IMR-90 (cell line): ENCODE data around the gene SLC4A7. TPM values are rescaled to one million over a fixed set of nuclear protein-coding genes. Genes with fewer than 3 reads are reported as not detected.

ENCODE experiments used
- ATAC-seq: fragments of 200-7000 bp; cut with Tn5 transposase; 2 replicates; pipeline ENCODE4 v1.9.1; 2020; ENCODE audit warnings: low read depth, mild to moderate bottlenecking, moderate library complexity
- BruUV-seq: library from RNA; stranded (reverse); fragments of 400-500 nt; replicated peaks from 2 replicates; lab custom pipeline; 2021; lab: Mats Ljungman, UMichigan
- CTCF ChIA-PET: fragments of 300-600 bp; formaldehyde crosslinking; extraction: SDS; loops from one replicate; lab custom pipeline; 2021; ENCODE audit warnings: antibody characterized with exemption; lab: Yijun Ruan, JAX
- POLR2A ChIA-PET: fragments of 300-600 bp; sonication (Branson Sonifier 250); formaldehyde crosslinking; loops from one replicate; lab custom pipeline; 2022; ENCODE audit warnings: antibody characterized with exemption; ENCODE audit not compliant: unreplicated experiment; lab: Charles Lee
- DNase-seq: peaks from one replicate; pipeline ENCODE4 v3.0.0; 2013
- H2AFZ ChIP-seq: replicated peaks from 2 replicates; pipeline ENCODE3; 2013; ENCODE audit warnings: low read length, mild to moderate bottlenecking; ENCODE audit not compliant: poor library complexity
- H2AK5ac ChIP-seq: 2 replicates; pipeline ENCODE4 v1.6.1; 2013; ENCODE audit warnings: low read depth, low read length, inconsistent platforms
- H2AK9ac ChIP-seq: replicated peaks from 2 replicates; pipeline ENCODE3; 2013; ENCODE audit warnings: mild to moderate bottlenecking, low read depth, low read length, moderate library complexity; ENCODE audit not compliant: poor library complexity
- H2BK120ac ChIP-seq: 2 replicates; pipeline ENCODE4 v1.6.1; 2013; ENCODE audit warnings: low read depth, low read length, inconsistent platforms
- H2BK15ac ChIP-seq: 3 replicates; pipeline ENCODE4 v1.6.1; 2013; ENCODE audit warnings: low read depth, low read length, inconsistent platforms
- H2BK20ac ChIP-seq: 2 replicates; pipeline ENCODE4 v1.6.1; 2013; ENCODE audit warnings: low read depth, mild to moderate bottlenecking, inconsistent platforms, low read length, moderate library complexity
- H2BK5ac ChIP-seq: 2 replicates; pipeline ENCODE4 v1.6.1; 2013; ENCODE audit warnings: mild to moderate bottlenecking, low read depth, low read length, inconsistent platforms; ENCODE audit not compliant: poor library complexity, severe bottlenecking
- H3K14ac ChIP-seq: replicated peaks from 2 replicates; pipeline ENCODE4 v1.6.1; 2013; ENCODE audit warnings: low read depth, low read length, inconsistent platforms
- H3K18ac ChIP-seq: 2 replicates; pipeline ENCODE4 v1.6.1; 2013; ENCODE audit warnings: low read depth, low read length, control low read depth
- H3K23ac ChIP-seq: 2 replicates; pipeline ENCODE4 v1.6.1; 2013; ENCODE audit warnings: low read depth, low read length, inconsistent platforms
- H3K27ac ChIP-seq: 2 replicates; pipeline ENCODE4 v1.5.1; 2013; ENCODE audit warnings: mild to moderate bottlenecking, control low read depth, low read length; ENCODE audit not compliant: insufficient read depth
- H3K27me3 ChIP-seq: 2 replicates; pipeline ENCODE4 v1.6.1; 2013; ENCODE audit warnings: low read length; ENCODE audit not compliant: control insufficient read depth, insufficient read depth
- H3K36me3 ChIP-seq: 2 replicates; pipeline ENCODE4 v1.6.1; 2013; ENCODE audit warnings: low read length, mixed read lengths; ENCODE audit not compliant: control insufficient read depth, insufficient read depth
- H3K4ac ChIP-seq: 2 replicates; pipeline ENCODE4 v1.6.1; 2013; ENCODE audit warnings: low read depth, low read length, inconsistent platforms
- H3K4me1 ChIP-seq: 2 replicates; pipeline ENCODE4 v1.6.1; 2013; ENCODE audit warnings: low read length, mixed read lengths; ENCODE audit not compliant: control insufficient read depth, insufficient read depth
- H3K4me2 ChIP-seq: 2 replicates; pipeline ENCODE4 v1.6.1; 2013; ENCODE audit warnings: low read depth, mild to moderate bottlenecking, control low read depth, low read length, moderate library complexity
- H3K4me3 ChIP-seq: 2 replicates; pipeline ENCODE4 v1.5.1; 2013; ENCODE audit warnings: low read depth, mild to moderate bottlenecking, control low read depth, low read length, moderate library complexity; ENCODE audit not compliant: insufficient read depth
- H3K56ac ChIP-seq: 2 replicates; pipeline ENCODE4 v1.6.1; 2013; ENCODE audit warnings: low read length, inconsistent platforms; ENCODE audit not compliant: insufficient read depth; ENCODE audit errors: extremely low read depth
- H3K79me1 ChIP-seq, 2 experiments: 2 replicates each; pipeline ENCODE4 v1.6.1; 2013; ENCODE audit warnings: low read length in 2 of 2, inconsistent platforms in 1 of 2, low read depth in 1 of 2
- H3K9ac ChIP-seq: 2 replicates; pipeline ENCODE4 v1.6.1; 2013; ENCODE audit warnings: low read depth, low read length, control low read depth
- H3K9me1 ChIP-seq: 2 replicates; pipeline ENCODE4 v1.6.1; 2013; ENCODE audit warnings: low read length, inconsistent platforms; ENCODE audit not compliant: insufficient read depth
- H3K9me3 ChIP-seq: 2 replicates; pipeline ENCODE4 v1.6.1; 2013; ENCODE audit warnings: low read length; ENCODE audit not compliant: control insufficient read depth, insufficient read depth
- H4K20me1 ChIP-seq: 2 replicates; pipeline ENCODE4 v1.6.1; 2013; ENCODE audit warnings: low read length, inconsistent platforms; ENCODE audit not compliant: insufficient read depth
- H4K5ac ChIP-seq: 2 replicates; pipeline ENCODE4 v1.6.1; 2013; ENCODE audit warnings: mild to moderate bottlenecking, low read depth, low read length, control low read depth
- H4K8ac ChIP-seq, 2 experiments: 2 replicates each; pipeline ENCODE4 v1.6.1; 2013; ENCODE audit warnings: low read depth in 2 of 2, low read length in 2 of 2, control low read depth in 1 of 2, inconsistent platforms in 1 of 2
- H4K91ac ChIP-seq: 2 replicates; pipeline ENCODE4 v1.6.1; 2013; ENCODE audit warnings: low read depth, low read length, inconsistent platforms; ENCODE audit not compliant: insufficient read depth
- BHLHE40 ChIP-seq: fragments of 150-350 bp; IDR thresholded peaks from 2 replicates; pipeline ENCODE4 v1.6.1; 2016; ENCODE audit warnings: mild to moderate bottlenecking, low read depth, low read length
- CEBPB ChIP-seq: IDR thresholded peaks from 2 replicates; pipeline ENCODE4 v1.6.1; 2012; ENCODE audit warnings: low read depth, low read length, improper control_type of control experiment
- CHD1 ChIP-seq: IDR thresholded peaks from 2 replicates; pipeline ENCODE4 v1.6.1; 2012; ENCODE audit warnings: low read depth, low read length, improper control_type of control experiment
- CTCF ChIP-seq: conservative IDR thresholded peaks from 2 replicates; pipeline ENCODE4 v1.5.1; 2012; ENCODE audit warnings: mild to moderate bottlenecking, low read depth, low read length, improper control_type of control experiment
- ELK1 ChIP-seq: fragments of 150-350 bp; IDR thresholded peaks from 2 replicates; pipeline ENCODE4 v1.6.1; 2016; ENCODE audit warnings: low read depth, mild to moderate bottlenecking, low read length, moderate library complexity, borderline replicate concordance
- MAFK ChIP-seq: IDR thresholded peaks from 2 replicates; pipeline ENCODE4 v1.6.1; 2012; ENCODE audit warnings: low read depth, low read length, improper control_type of control experiment
- MXI1 ChIP-seq: IDR thresholded peaks from 2 replicates; pipeline ENCODE4 v1.6.1; 2012; ENCODE audit warnings: low read depth, mild to moderate bottlenecking, low read length, moderate library complexity, borderline replicate concordance
- NFE2L2 ChIP-seq: fragments of 150-350 bp; IDR thresholded peaks from 2 replicates; pipeline ENCODE4 v1.6.1; 2016; ENCODE audit warnings: low read depth, mild to moderate bottlenecking, low read length
- POLR2A ChIP-seq: IDR thresholded peaks from 2 replicates; pipeline ENCODE4 v1.6.1; 2012; ENCODE audit warnings: mild to moderate bottlenecking, low read depth, low read length
- RAD21 ChIP-seq: IDR thresholded peaks from 2 replicates; pipeline ENCODE4 v1.6.1; 2012; ENCODE audit warnings: low read length, improper control_type of control experiment
- RCOR1 ChIP-seq: IDR thresholded peaks from 2 replicates; pipeline ENCODE4 v1.6.1; 2012; ENCODE audit warnings: mild to moderate bottlenecking, low read length, improper control_type of control experiment; ENCODE audit not compliant: insufficient replicate concordance
- RFX5 ChIP-seq: IDR thresholded peaks from 2 replicates; pipeline ENCODE4 v1.8.0; 2012; ENCODE audit warnings: low read depth, mild to moderate bottlenecking, low read length, moderate library complexity
- SMC3 ChIP-seq: fragments of 150-350 bp; IDR thresholded peaks from 2 replicates; pipeline ENCODE4 v1.6.1; 2016; ENCODE audit warnings: low read depth, mild to moderate bottlenecking, antibody characterized with exemption, low read length, moderate library complexity
- USF2 ChIP-seq: fragments of 150-350 bp; IDR thresholded peaks from 2 replicates; pipeline ENCODE4 v1.6.1; 2017; ENCODE audit warnings: mild to moderate bottlenecking, antibody characterized with exemption, low read length, low read depth
- WGBS, 2 experiments: methylation state at CpG; one replicate each; pipeline versions ENCODE4 v1.1.5 to v1.1.7; 2013; ENCODE audit warnings: missing lambda C conversion rate in 2 of 2; ENCODE audit not compliant: insufficient read length in 1 of 2; ENCODE audit errors: extremely low coverage in 2 of 2; 5-methylcytosine and 5-hydroxymethylcytosine counted together
- dilution Hi-C: fragments of 300-500 bp; cut with HindIII; formaldehyde crosslinking; loops from one replicate; pipeline ENCODE4 v1.14.3; 2018; ENCODE audit warnings: low sequenced_read_pairs; ENCODE audit not compliant: unreplicated experiment
- in situ Hi-C: fragments of 300-500 bp; cut with MboI; formaldehyde crosslinking; loops from 3 replicates; pipeline ENCODE4 v1.14.3; 2019; ENCODE audit warnings: low sequenced_read_pairs, inconsistent platforms, mixed read lengths
- intact Hi-C: fragments of 100-400 bp; cut with micrococcal nuclease; formaldehyde crosslinking; loops from 2 replicates; pipeline ENCODE4 v1.10.0; 2022
- polyA plus RNA-seq, 3 experiments: library from polyadenylated mRNA; depleted of rRNA; stranded (reverse); fragments of >200 nt; gene quantifications; 2 replicates each; pipeline ENCODE4 v1.2.3, GENCODE V29; 2012; ENCODE audit warnings: low replicate concordance in 1 of 3
- total RNA-seq: library from RNA; depleted of rRNA; stranded (reverse); fragments of >200 nt; gene quantifications from 2 replicates; pipeline ENCODE4 v1.2.3, GENCODE V29; 2012

SLC4A7 gene
- total and polyA plus RNA-seq, 2 of the 4 experiments (the other 2 are of a cell fraction), result 17.7 to 50.4 TPM

- H3K9me3 ChIP-seq, result no peaks in the 10 kb centered on the region
- CTCF ChIA-PET, result interaction anchor here (0.6 kb wide), 3 partner anchors 9 to 322 kb away, joined by 3 to 4 read pairs (median 3); no protein-coding TSS in a partner anchor
- in situ Hi-C loops, result no loop called here
- POLR2A ChIA-PET, result no interaction called here
- 0 out of 2 replicates have a peak, but pooled peaks cover 2% of the 10 kb centered on the region for H3K9me1 ChIP-seq
- no peak overlapping the region for H3K4me3 ChIP-seq
- H3K79me1 ChIP-seq, result no peaks in the 10 kb centered on the region
- dilution Hi-C loops, result no loop called here
- H3K27me3 ChIP-seq, result no peaks in the 10 kb centered on the region
- no peak overlapping the region for H2AK5ac ChIP-seq
- no peak overlapping the region for H2BK120ac ChIP-seq
- no peak overlapping the region for H4K8ac ChIP-seq
- H2AFZ ChIP-seq, result no peak overlapping the region
- no peak overlapping the region for H3K56ac ChIP-seq
- ATAC-seq, result peak; percentile 66
- H3K4me2 ChIP-seq, result no peak overlapping the region
- H2BK15ac ChIP-seq, result no peak overlapping the region
- H4K20me1 ChIP-seq, result no peaks in the 10 kb centered on the region
- no peak overlapping the region for H2BK20ac ChIP-seq
- peak; percentile 56 for DNase-seq
- no CpG with 5 or more reads among the region's 1 CpG for WGBS, 2 experiments
- H3K14ac ChIP-seq, result no peak overlapping the region
- no peak overlapping the region for H4K91ac ChIP-seq
- H2BK5ac ChIP-seq, result no peak overlapping the region
- intact Hi-C loops, result loop anchor here (5.0 kb wide), 1 partner anchor 45 kb away; no protein-coding TSS in a partner anchor
- BruUV-seq, result no TSS peak
- H3K27ac ChIP-seq, result no peak overlapping the region
- no peak overlapping the region for H2AK9ac ChIP-seq
- no peak for TF ChIP-seq BHLHE40
- TF ChIP-seq RCOR1, result no peak
- TF ChIP-seq RFX5, result no peak
- TF ChIP-seq RAD21, result peak; percentile 52
- TF ChIP-seq MXI1, result no peak
- TF ChIP-seq CHD1, result no peak
- no peak for TF ChIP-seq ELK1
- no peak for TF ChIP-seq MAFK
- TF ChIP-seq CEBPB, result no peak
- TF ChIP-seq CTCF, result peak; percentile 57
- no peak for TF ChIP-seq USF2
- no peak for TF ChIP-seq NFE2L2
- TF ChIP-seq POLR2A, result no peak
- peak; percentile 51 for TF ChIP-seq SMC3
- H3K4ac ChIP-seq, result no peak overlapping the region
- peaks cover 4% of the 10 kb centered on the region; the same call in 1 of the 2 replicates for H3K4me1 ChIP-seq
- no peak overlapping the region for H3K9ac ChIP-seq
- no peak overlapping the region for H3K23ac ChIP-seq
- no peak overlapping the region for H3K18ac ChIP-seq
- no peak overlapping the region for H4K5ac ChIP-seq
- H3K36me3 ChIP-seq, result no peaks in the 10 kb centered on the region
Observed at GRCh38 chr3:27357665-27358258, 126.4 kb downstream of the SLC4A7 start.
